ENCODE measurements around the gene IGHMBP2. TPM values are rescaled to one million over a fixed set of nuclear protein-coding genes. Genes with fewer than 3 reads are reported as not detected.

IGHMBP2 gene
- total RNA-seq, 6 experiments from 2014 or later = 11.9 to 15.4 (median 14.1) TPM

DNA sequence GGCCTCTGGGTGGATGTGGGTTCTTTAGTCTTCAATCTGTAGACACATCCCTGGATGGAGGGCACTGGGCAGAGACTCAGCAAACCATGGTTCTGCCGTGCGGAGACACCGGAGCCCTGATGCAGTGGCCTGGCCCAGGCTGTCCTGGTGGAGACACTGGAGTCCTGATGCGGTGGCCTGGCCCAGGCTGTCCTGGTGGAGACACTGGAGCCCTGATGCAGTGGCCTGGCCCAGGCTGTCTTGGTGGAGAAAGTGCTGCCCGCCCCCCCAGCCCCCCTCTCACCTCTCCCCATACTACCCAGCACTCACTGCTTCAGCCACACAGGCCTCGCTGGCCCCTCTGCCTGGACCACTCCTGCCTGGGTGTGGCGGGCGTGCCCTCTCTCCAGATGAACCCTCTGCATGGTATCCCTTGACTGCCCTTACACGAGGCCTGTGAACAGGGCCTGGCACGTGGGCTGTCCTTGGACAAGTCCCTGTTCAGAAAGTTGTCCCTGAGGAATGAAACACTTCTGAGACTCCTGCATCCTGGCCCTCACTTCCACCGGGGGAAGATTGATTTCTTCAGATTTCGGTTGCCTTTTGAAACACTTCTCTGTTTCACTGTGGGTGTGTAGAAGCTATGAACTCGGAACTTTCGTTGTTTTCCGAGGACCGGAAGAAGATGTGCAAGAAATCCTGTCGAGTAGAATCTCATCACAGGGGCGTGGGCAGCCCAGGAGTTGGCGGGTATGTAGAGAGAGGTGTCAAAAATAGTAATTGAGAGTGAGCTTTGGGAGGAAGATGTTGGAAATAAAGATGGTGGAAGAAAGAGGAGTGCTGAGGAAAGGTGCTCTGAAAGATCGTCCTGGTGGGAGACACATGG, 26.2 kb downstream of the IGHMBP2 start:
- H3K4me3 Mint-ChIP-seq = no peak overlapping the region

DNA sequence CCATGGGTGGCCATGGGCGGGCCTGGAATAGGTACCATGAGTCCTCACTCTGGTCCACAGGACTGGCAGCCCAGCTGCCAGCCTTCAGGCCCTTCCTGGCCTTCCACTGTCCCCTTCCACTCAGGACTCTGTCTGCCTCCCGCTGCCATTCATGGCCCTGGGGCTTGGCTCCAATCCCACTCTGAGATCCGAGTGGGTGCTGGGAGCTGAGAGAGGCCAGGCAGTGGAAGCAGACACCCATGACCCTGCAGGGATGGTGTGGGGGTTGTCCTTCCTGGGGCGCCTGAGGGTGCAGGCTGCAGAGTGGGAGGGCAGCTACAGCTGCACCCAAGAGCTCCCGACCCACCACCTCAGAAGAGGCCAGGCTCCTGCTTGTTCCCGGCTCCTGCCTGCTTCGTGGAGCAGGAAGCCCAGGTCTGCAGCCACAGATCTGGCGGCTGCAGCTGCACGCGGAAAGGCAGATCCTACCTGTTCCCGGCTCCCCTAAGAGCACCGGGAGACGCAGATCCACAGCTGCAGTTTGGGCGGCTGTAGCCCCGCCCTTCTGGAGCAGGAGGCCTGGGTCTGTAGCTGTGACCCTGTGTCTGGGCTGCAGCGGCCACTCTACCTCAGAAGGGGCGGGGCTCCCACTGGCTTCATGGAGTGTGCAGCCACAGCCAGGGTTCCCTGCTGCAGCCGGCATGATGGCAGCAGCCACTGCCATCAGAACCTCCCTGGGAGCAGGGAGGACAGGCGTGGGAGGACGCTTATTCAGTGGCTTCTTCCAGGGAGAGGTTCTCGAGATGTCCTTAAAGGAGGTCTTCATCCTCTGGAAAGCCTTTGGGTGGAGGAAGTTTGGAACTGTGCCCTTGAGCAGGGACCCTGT, 27.5 kb downstream of the IGHMBP2 start:
- no peak for DNase-seq
- Mint-ChIP-seq H3K4me1 (ENCODE audit: low read depth) (no peaks in the 10 kb centered on the region), H3K27me3 (ENCODE audit: insufficient read depth) (no peaks in the 10 kb centered on the region; the same call in 1 of the 2 replicates), H3K27ac (no peak overlapping the region), H3K9me3 (peaks cover 9% of the 10 kb centered on the region), H3K4me3 (no peak overlapping the region), H3K36me3 (ENCODE audit: low read depth) (peaks cover 34% of the 10 kb centered on the region)
- TF ChIP-seq, protein P1, sequence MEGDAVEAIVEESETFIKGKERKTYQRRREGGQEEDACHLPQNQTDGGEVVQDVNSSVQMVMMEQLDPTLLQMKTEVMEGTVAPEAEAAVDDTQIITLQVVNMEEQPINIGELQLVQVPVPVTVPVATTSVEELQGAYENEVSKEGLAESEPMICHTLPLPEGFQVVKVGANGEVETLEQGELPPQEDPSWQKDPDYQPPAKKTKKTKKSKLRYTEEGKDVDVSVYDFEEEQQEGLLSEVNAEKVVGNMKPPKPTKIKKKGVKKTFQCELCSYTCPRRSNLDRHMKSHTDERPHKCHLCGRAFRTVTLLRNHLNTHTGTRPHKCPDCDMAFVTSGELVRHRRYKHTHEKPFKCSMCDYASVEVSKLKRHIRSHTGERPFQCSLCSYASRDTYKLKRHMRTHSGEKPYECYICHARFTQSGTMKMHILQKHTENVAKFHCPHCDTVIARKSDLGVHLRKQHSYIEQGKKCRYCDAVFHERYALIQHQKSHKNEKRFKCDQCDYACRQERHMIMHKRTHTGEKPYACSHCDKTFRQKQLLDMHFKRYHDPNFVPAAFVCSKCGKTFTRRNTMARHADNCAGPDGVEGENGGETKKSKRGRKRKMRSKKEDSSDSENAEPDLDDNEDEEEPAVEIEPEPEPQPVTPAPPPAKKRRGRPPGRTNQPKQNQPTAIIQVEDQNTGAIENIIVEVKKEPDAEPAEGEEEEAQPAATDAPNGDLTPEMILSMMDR (IDR thresholded peaks at IDR 0.05) = no peak

More for the DNA sequence above, 26.2 kb downstream of the IGHMBP2 start:
- H3K27me3 Mint-ChIP-seq (ENCODE audit: insufficient read depth) = no peaks in the 10 kb centered on the region; the same call in 1 of the 2 replicates
- peaks cover 22% of the 10 kb centered on the region for H3K9me3 Mint-ChIP-seq
- no peak for DNase-seq
- no peaks in the 10 kb centered on the region for H3K4me1 Mint-ChIP-seq (ENCODE audit: low read depth)
- TF ChIP-seq, protein P1 (IDR thresholded peaks at IDR 0.05) = no peak
- H3K36me3 Mint-ChIP-seq (ENCODE audit: low read depth) = peaks cover 47% of the 10 kb centered on the region
- H3K27ac Mint-ChIP-seq = no peak overlapping the region

DNA sequence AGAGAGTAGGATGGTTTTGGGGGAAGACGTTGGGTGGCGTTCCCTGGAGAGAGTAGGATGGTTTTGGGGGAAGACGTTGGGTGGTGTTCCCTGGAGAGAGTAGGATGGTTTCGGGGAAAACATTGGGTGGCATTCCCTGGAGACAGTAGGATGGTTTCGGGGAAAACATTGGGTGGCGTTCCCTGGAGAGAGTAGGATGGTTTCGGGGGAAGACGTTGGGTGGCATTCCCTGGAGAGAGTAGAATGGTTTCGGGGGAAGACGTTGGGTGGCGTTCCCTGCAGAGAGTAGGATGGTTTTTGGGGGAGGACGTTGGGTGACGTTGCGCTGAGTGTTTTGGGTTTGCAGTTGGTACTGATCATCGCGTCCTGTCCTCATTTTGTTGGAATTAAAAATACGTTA, 28.2 kb downstream of the IGHMBP2 start:
- no peak for DNase-seq
- Mint-ChIP-seq H3K4me1 (ENCODE audit: low read depth) (no peaks in the 10 kb centered on the region), H3K9me3 (peaks cover 5% of the 10 kb centered on the region; the same call in 1 of the 2 replicates), H3K36me3 (ENCODE audit: low read depth) (peaks cover 27% of the 10 kb centered on the region), H3K4me3 (no peak overlapping the region), H3K27me3 (ENCODE audit: insufficient read depth) (no peaks in the 10 kb centered on the region), H3K27ac (no peak overlapping the region)
- TF ChIP-seq, protein P1 (IDR thresholded peaks at IDR 0.05) = no peak

DNA sequence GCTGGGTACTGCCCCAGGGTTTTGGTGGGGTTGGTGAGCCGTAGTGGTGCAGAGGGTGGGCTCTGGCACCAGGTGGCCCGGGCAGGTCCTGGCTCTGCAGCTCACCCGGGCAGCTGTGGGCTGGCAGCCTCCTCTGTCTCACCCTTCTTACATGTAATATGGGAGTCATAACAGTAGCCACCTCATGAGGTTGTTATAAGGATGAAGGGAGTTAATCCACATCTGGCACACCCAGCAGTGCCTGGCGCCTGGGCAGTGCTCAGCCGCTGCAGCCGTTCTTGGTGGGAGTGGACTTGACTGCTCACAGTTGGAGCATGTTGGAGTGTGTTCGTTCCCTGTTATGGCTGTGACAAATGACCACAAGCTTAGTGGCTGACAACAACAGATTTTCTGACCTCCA, 28.7 kb downstream of the IGHMBP2 start:
- Mint-ChIP-seq H3K27me3 (ENCODE audit: insufficient read depth) (no peaks in the 10 kb centered on the region), H3K4me1 (ENCODE audit: low read depth) (no peaks in the 10 kb centered on the region), H3K4me3 (no peak overlapping the region), H3K27ac (no peak overlapping the region), H3K36me3 (ENCODE audit: low read depth) (peaks cover 23% of the 10 kb centered on the region), H3K9me3 (0 out of 2 replicates have a peak, but pooled peaks cover under 1% of the 10 kb centered on the region)
- TF ChIP-seq, protein P1 (IDR thresholded peaks at IDR 0.05) = no peak
- DNase-seq = no peak

DNA sequence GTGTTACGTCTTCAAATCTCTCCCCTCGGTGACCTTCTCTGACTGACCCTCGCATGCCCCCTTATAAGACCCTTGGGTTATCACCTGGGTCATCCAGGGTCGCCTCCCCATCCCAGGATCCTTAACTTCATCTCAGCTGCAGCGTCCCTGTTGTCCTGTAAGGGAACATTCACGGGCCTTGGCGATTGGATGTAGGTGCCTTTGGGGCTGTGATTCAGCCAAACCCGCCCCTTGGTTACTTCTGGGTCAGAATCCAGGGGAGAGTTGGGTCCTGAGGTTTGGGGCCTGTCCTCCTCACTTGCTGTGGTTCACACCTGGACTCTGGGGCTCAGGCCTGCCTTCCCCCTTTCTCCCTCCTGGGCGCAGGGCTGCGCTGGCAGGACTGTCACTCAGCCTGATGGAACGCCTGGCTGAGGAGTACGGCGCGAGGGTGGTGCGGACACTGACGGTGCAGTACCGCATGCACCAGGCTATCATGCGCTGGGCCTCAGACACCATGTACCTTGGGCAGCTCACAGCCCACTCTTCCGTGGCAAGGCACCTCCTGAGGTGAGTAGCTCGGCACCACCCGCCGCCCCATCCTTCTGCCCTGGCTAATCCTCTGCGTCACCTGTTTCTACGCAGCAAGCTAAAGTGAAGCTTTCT, 29.4 kb downstream of the IGHMBP2 start:
- Mint-ChIP-seq H3K4me3 (no peak overlapping the region), H3K36me3 (ENCODE audit: low read depth) (peaks cover 18% of the 10 kb centered on the region), H3K9me3 (no peaks in the 10 kb centered on the region), H3K4me1 (ENCODE audit: low read depth) (no peaks in the 10 kb centered on the region), H3K27me3 (ENCODE audit: insufficient read depth) (no peaks in the 10 kb centered on the region), H3K27ac (no peak overlapping the region)
- DNase-seq = no peak
- TF ChIP-seq, protein P1 (IDR thresholded peaks at IDR 0.05) = no peak
